Embryonic facial prominence (tissue), 1 donor: ENCODE results near the gene AGTRAP.

Source experiments
- DNase-seq: peaks from one replicate; pipeline ENCODE4 v3.0.0-alpha.2; 2016; ENCODE audit errors: extremely low spot score

The AGTRAP gene

DNA sequence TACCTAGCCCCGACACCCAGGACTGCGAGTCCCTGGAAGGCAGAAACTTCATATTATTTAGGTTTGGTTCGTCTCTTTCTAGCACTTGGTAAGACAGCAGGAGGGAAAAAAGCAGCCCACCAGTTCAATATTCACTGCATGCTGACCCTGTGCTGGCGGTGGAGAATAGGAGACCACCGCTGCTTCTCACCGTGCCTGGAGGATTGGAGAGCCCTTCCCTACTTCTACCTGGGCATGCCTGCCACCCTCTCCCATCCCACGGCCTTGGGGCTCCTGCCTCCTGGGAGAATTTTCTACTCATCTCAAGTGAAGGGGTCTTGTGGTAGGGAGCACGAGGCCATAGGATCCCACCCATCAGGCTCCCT lies 64.4 kb downstream of the AGTRAP start:
- DNase-seq: no peak
